Astrocyte (in vitro differentiated cells and primary cell): ENCODE measurements around the gene PTPRN2. TPM values are rescaled to one million over a fixed set of nuclear protein-coding genes. Genes with fewer than 3 reads are reported as not detected.

Source experiments
- DNase-seq: peaks from one replicate; pipeline ENCODE4 v3.0.0-alpha.2; 2010; ENCODE audit warnings: low read depth
- FAIRE-seq: peaks from 2 replicates; lab custom pipeline; 2011; peaks lifted over from hg19 to GRCh38; lab: Jason Lieb, UNC
- H2AFZ ChIP-seq: 2 replicates; pipeline ENCODE4 v1.6.0; 2012; ENCODE audit warnings: low read depth, low read length, inconsistent platforms
- H3K27ac ChIP-seq: 2 replicates; pipeline ENCODE4 v1.5.1; 2011; ENCODE audit warnings: low read depth, low read length, inconsistent platforms
- H3K27me3 ChIP-seq: 2 replicates; pipeline ENCODE4 v1.6.0; 2011; ENCODE audit warnings: low read length, inconsistent platforms; ENCODE audit not compliant: insufficient read depth
- H3K36me3 ChIP-seq: 2 replicates; pipeline ENCODE4 v1.5.1; 2011; ENCODE audit warnings: low read length, inconsistent platforms; ENCODE audit not compliant: insufficient read depth
- H3K4me1 ChIP-seq: 2 replicates; pipeline ENCODE4 v1.5.1; 2011; ENCODE audit warnings: low read length, inconsistent platforms; ENCODE audit not compliant: insufficient read depth
- H3K4me2 ChIP-seq: 2 replicates; pipeline ENCODE4 v1.6.0; 2012; ENCODE audit warnings: low read length, inconsistent platforms
- H3K4me3 ChIP-seq: 2 replicates; pipeline ENCODE4 v1.5.1; 2011; ENCODE audit warnings: low read depth, mild to moderate bottlenecking, low read length, inconsistent platforms; ENCODE audit not compliant: insufficient read depth
- H3K79me2 ChIP-seq: 2 replicates; pipeline ENCODE4 v1.6.0; 2012; ENCODE audit warnings: mild to moderate bottlenecking, low read length, inconsistent platforms; ENCODE audit not compliant: insufficient read depth
- H3K9ac ChIP-seq: 2 replicates; pipeline ENCODE4 v1.6.0; 2012; ENCODE audit warnings: mild to moderate bottlenecking, low read length, inconsistent platforms
- H3K9me3 ChIP-seq: 2 replicates; pipeline ENCODE4 v1.5.1; 2012; ENCODE audit warnings: low read depth, mild to moderate bottlenecking, low read length, inconsistent platforms; ENCODE audit not compliant: insufficient read depth
- H4K20me1 ChIP-seq: 2 replicates; pipeline ENCODE4 v1.6.0; 2012; ENCODE audit warnings: low read length, inconsistent platforms; ENCODE audit not compliant: insufficient read depth
- H3K27ac Mint-ChIP-seq: one replicate; pipeline ENCODE4 v1.8.0; 2021; ENCODE audit warnings: mild to moderate bottlenecking, mixed read lengths; ENCODE audit not compliant: unreplicated experiment
- H3K27me3 Mint-ChIP-seq: one replicate; pipeline ENCODE4 v1.8.0; 2021; ENCODE audit warnings: low read depth, mixed read lengths; ENCODE audit not compliant: unreplicated experiment
- H3K36me3 Mint-ChIP-seq: one replicate; pipeline ENCODE4 v1.8.0; 2021; ENCODE audit warnings: low read depth, mixed read lengths; ENCODE audit not compliant: unreplicated experiment
- H3K4me1 Mint-ChIP-seq: one replicate; pipeline ENCODE4 v1.8.0; 2021; ENCODE audit warnings: low read depth, mixed read lengths; ENCODE audit not compliant: unreplicated experiment
- H3K4me3 Mint-ChIP-seq: one replicate; pipeline ENCODE4 v1.8.0; 2021; ENCODE audit warnings: mild to moderate bottlenecking, moderate library complexity, mixed read lengths; ENCODE audit not compliant: unreplicated experiment
- H3K9me3 Mint-ChIP-seq: one replicate; pipeline ENCODE4 v1.8.0; 2021; ENCODE audit warnings: mild to moderate bottlenecking, mixed read lengths; ENCODE audit not compliant: unreplicated experiment
- EZH2 ChIP-seq: IDR thresholded peaks from 2 replicates; pipeline ENCODE4 v1.6.1; 2012; ENCODE audit warnings: mild to moderate bottlenecking, low read length, inconsistent platforms; ENCODE audit not compliant: insufficient read depth
- total RNA-seq: library from RNA; stranded (reverse); gene quantifications from 2 replicates; pipeline ENCODE4 v1.2.1, GENCODE V29; 2021
- TF ChIP-seq, protein P1 (sequence below): IDR thresholded peaks from 2 replicates; pipeline ENCODE4 v1.5.1; 2011; ENCODE audit warnings: low read depth, mild to moderate bottlenecking, inconsistent platforms, low read length, moderate library complexity; ENCODE audit not compliant: insufficient read depth

The PTPRN2 gene
- total RNA-seq, 1 donor from 2014 or later: 0.09 TPM

DNA sequence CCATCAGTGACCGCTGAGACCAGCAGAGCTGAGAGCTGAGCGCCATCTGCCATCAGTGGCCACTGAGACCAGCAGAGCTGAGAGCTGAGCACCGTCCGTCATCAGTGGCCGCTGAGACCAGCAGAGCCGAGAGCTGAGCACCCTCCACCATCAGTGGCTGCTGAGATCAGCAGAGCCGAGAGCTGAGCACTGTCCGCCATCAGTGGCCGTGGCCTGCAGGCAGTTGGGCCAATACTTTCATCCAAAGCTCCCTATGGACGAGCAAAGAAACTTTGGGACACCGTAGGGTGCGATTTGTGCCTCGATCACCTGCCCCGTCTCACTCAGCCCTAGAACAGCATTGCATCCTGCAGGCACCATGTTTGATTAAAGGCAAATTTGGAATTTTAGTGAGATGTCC is 985.0 kb downstream of the PTPRN2 start:
- H3K4me1 Mint-ChIP-seq: no peaks in the 10 kb centered on the region
- FAIRE-seq (no peak), DNase-seq (no peak)

DNA sequence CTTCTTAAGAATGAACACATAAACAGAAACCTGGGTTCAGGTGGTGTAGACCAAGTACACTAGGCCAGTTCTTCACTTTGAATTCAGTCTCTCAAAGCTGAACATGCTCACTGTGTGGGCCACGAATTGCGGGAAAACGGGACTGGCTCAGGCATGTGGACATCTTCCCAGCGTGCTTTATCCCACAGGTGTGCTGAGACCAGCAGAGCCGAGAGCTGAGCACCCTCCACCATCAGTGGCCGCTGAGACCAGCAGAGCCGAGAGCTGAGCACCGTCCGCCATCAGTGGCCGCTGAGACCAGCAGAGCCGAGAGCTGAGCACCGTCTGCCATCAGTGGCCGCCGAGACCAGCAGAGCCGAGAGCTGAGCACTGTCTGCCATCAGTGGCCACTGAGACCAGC is 985.5 kb downstream of the PTPRN2 start:
- FAIRE-seq: no peak

More for the DNA sequence above, 985.0 kb downstream of the PTPRN2 start:
- H3K4me2 ChIP-seq: no peak overlapping the region
- H3K9ac ChIP-seq: no peak overlapping the region
- H3K27ac Mint-ChIP-seq: no peak overlapping the region
- no peak overlapping the region for H3K4me3 Mint-ChIP-seq
- no peak overlapping the region for H2AFZ ChIP-seq
- no peaks in the 10 kb centered on the region for H3K27me3 ChIP-seq
- no peak overlapping the region for H3K27ac ChIP-seq
- H3K9me3 Mint-ChIP-seq: peaks cover 21% of the 10 kb centered on the region
- H3K36me3 Mint-ChIP-seq: no peaks in the 10 kb centered on the region
- TF ChIP-seq EZH2: no peak
- TF ChIP-seq, protein P1, sequence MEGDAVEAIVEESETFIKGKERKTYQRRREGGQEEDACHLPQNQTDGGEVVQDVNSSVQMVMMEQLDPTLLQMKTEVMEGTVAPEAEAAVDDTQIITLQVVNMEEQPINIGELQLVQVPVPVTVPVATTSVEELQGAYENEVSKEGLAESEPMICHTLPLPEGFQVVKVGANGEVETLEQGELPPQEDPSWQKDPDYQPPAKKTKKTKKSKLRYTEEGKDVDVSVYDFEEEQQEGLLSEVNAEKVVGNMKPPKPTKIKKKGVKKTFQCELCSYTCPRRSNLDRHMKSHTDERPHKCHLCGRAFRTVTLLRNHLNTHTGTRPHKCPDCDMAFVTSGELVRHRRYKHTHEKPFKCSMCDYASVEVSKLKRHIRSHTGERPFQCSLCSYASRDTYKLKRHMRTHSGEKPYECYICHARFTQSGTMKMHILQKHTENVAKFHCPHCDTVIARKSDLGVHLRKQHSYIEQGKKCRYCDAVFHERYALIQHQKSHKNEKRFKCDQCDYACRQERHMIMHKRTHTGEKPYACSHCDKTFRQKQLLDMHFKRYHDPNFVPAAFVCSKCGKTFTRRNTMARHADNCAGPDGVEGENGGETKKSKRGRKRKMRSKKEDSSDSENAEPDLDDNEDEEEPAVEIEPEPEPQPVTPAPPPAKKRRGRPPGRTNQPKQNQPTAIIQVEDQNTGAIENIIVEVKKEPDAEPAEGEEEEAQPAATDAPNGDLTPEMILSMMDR: no peak
- H4K20me1 ChIP-seq: no peaks in the 10 kb centered on the region
- no peak overlapping the region for H3K4me3 ChIP-seq
- no peaks in the 10 kb centered on the region for H3K4me1 ChIP-seq
- H3K9me3 ChIP-seq: no peaks in the 10 kb centered on the region
- no peaks in the 10 kb centered on the region for H3K27me3 Mint-ChIP-seq
- H3K79me2 ChIP-seq: no peaks in the 10 kb centered on the region
- H3K36me3 ChIP-seq: no peaks in the 10 kb centered on the region

DNA sequence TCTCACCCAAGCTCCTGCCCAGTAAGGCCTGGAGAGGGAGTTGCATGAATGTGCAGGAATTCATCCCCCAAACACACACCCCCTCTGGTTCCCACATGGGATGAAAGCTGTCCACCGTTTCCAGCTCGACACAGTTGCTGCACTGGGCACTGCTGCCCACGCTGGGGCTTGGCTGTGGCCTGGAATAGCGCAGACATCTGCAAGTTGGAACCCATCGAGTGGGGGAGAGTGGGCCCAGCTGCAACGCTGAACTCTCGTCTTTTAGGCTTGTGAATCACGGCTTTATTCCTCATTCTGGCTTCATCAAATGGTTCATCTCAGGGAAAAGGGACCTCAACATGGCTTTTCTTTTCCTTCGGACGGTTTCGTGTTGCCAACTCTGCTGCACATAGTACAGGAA is 986.1 kb downstream of the PTPRN2 start:
- no peaks in the 10 kb centered on the region for H4K20me1 ChIP-seq
- no peak overlapping the region for H3K9ac ChIP-seq
- Mint-ChIP-seq H3K4me1 (no peaks in the 10 kb centered on the region), H3K4me3 (no peak overlapping the region), H3K27me3 (no peaks in the 10 kb centered on the region), H3K27ac (no peak overlapping the region), H3K9me3 (peaks cover 16% of the 10 kb centered on the region), H3K36me3 (no peaks in the 10 kb centered on the region)
- H3K27ac ChIP-seq: no peak overlapping the region
- no peak overlapping the region for H3K4me3 ChIP-seq
- no peak overlapping the region for H2AFZ ChIP-seq
- DNase-seq: peak; percentile 6
- FAIRE-seq: no peak
- no peaks in the 10 kb centered on the region for H3K27me3 ChIP-seq
- no peak for TF ChIP-seq EZH2
- TF ChIP-seq, protein P1: no peak
- no peaks in the 10 kb centered on the region for H3K4me1 ChIP-seq
- no peaks in the 10 kb centered on the region for H3K9me3 ChIP-seq
- H3K4me2 ChIP-seq: no peak overlapping the region
- no peaks in the 10 kb centered on the region for H3K79me2 ChIP-seq
- no peaks in the 10 kb centered on the region for H3K36me3 ChIP-seq

More for the DNA sequence above, 985.5 kb downstream of the PTPRN2 start:
- H3K27ac ChIP-seq: no peak overlapping the region
- no peak for TF ChIP-seq EZH2
- TF ChIP-seq, protein P1: no peak
- no peaks in the 10 kb centered on the region for H4K20me1 ChIP-seq
- H3K79me2 ChIP-seq: no peaks in the 10 kb centered on the region
- no peaks in the 10 kb centered on the region for H3K4me1 ChIP-seq
- H3K27me3 Mint-ChIP-seq: no peaks in the 10 kb centered on the region
- no peak overlapping the region for H3K4me3 Mint-ChIP-seq
- no peak for DNase-seq
- no peaks in the 10 kb centered on the region for H3K4me1 Mint-ChIP-seq
- no peaks in the 10 kb centered on the region for H3K27me3 ChIP-seq
- peaks cover 21% of the 10 kb centered on the region for H3K9me3 Mint-ChIP-seq
- H2AFZ ChIP-seq: no peak overlapping the region
- no peak overlapping the region for H3K4me2 ChIP-seq
- H3K4me3 ChIP-seq: no peak overlapping the region
- H3K9me3 ChIP-seq: no peaks in the 10 kb centered on the region
- no peak overlapping the region for H3K27ac Mint-ChIP-seq
- H3K36me3 ChIP-seq: no peaks in the 10 kb centered on the region
- no peaks in the 10 kb centered on the region for H3K36me3 Mint-ChIP-seq
- no peak overlapping the region for H3K9ac ChIP-seq
